Mesodermal cell (in vitro differentiated cells): Measurements from ENCODE around the gene TEAD1.
A peak's percentile ranks its signal among the peaks of the same experiment; 100 is the strongest.

Experiments
- H3K27ac ChIP-seq: 2 replicates; pipeline ENCODE4 v1.7.0; 2013; ENCODE audit warnings: mild to moderate bottlenecking, low read depth, low read length, moderate library complexity; ENCODE audit not compliant: severe bottlenecking
- H3K36me3 ChIP-seq: 2 replicates; pipeline ENCODE4 v1.7.1; 2013; ENCODE audit warnings: mild to moderate bottlenecking, low read length, moderate library complexity; ENCODE audit not compliant: control insufficient read depth, insufficient read depth
- H3K4me1 ChIP-seq: one replicate; pipeline ENCODE4 v1.7.1; 2013; ENCODE audit warnings: mild to moderate bottlenecking, low read length; ENCODE audit not compliant: insufficient read depth, control insufficient read depth, poor library complexity, severe bottlenecking
- H3K4me3 ChIP-seq: 2 replicates; pipeline ENCODE4 v1.7.0; 2013; ENCODE audit warnings: low read length, control low read depth, mild to moderate bottlenecking; ENCODE audit not compliant: insufficient read depth, poor library complexity, severe bottlenecking; ENCODE audit errors: extremely low read depth
- H3K9me3 ChIP-seq: 2 replicates; pipeline ENCODE4 v1.7.1; 2013; ENCODE audit warnings: mild to moderate bottlenecking, low read length, moderate library complexity; ENCODE audit not compliant: control insufficient read depth
- WGBS, 2 experiments: methylation state at CpG; one replicate each; pipeline ENCODE4 v1.1.5; 2013; ENCODE audit warnings: missing lambda C conversion rate in 2 of 2; ENCODE audit not compliant: insufficient coverage in 2 of 2; 5-methylcytosine and 5-hydroxymethylcytosine counted together

TEAD1 gene

DNA sequence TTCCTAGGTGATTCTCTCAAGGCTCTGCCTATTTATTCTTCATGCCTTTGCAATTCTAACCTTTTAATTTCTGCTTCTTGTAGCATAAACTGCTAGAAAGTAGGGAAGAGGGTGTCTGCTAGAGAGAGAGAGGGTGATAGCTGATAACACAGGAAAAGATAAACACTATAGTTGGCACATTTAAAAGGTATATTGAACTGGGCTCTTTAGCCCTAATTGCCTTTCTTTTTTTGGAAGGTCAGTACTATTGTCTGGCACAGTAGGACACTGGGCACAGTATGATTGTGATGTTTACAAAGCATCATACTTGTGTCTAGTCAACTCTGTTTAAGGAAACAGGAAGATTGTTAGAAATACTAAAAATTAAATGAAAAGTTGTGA lies 33.3 kb downstream of the TEAD1 start:
- no peaks in the 10 kb centered on the region for H3K9me3 ChIP-seq
- H3K4me3 ChIP-seq, result no peak overlapping the region
- peaks cover 35% of the 10 kb centered on the region for H3K4me1 ChIP-seq
- peaks cover 60% of the 10 kb centered on the region for H3K36me3 ChIP-seq
- no peak overlapping the region for H3K27ac ChIP-seq

DNA sequence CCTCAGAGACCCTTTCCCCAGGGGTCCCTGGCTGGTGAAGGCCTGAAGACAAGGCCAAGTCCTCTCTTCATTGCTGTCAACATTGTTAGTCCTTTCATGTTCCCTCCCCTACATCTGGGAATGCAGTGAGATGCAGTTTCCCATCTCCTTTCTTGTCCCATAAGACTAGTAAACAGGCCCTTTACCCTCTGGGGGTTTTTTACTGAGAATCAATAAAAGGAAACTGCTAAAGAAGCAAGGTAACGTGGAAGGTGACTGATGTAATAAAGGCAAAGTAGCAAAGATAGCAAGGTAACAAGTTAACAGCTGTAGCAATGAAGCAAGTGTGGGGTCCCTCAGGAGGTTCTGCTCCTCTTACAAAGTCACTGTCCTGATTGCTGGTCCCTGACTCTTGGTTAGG lies 37.3 kb downstream of the TEAD1 start:
- Histone ChIP-seq H3K27ac (no peak overlapping the region), H3K9me3 (no peaks in the 10 kb centered on the region), H3K4me3 (no peak overlapping the region), H3K4me1 (peaks cover 32% of the 10 kb centered on the region), H3K36me3 (peaks cover 53% of the 10 kb centered on the region)
- 86 to 89% methylated on average over 1 of the region's 1 CpG for WGBS, 2 experiments

DNA sequence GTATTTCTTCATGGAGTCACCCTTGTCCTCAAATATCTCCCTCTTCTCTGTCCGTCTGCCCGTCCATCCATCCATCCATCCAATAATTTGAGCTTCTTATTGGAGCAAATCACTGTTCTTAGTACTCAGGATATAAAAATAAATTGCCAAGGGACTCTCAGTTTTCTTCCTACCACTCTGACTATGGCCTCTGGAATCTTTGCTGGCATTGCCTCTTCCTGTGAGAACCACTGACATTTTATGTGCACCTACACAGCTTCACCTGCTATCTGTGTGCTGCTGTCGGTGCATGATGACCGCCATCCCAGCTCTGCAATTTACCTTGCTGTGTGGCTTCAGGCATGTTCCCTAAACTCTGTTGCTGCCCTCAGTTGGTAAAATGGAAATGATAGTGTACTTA lies 37.9 kb downstream of the TEAD1 start:
- 100% methylated on average over 2 to 3 of the region's 4 CpGs for WGBS, 2 experiments
- Histone ChIP-seq H3K36me3 (peaks cover 53% of the 10 kb centered on the region), H3K4me3 (no peak overlapping the region), H3K4me1 (peaks cover 38% of the 10 kb centered on the region), H3K9me3 (no peaks in the 10 kb centered on the region), H3K27ac (no peak overlapping the region)

DNA sequence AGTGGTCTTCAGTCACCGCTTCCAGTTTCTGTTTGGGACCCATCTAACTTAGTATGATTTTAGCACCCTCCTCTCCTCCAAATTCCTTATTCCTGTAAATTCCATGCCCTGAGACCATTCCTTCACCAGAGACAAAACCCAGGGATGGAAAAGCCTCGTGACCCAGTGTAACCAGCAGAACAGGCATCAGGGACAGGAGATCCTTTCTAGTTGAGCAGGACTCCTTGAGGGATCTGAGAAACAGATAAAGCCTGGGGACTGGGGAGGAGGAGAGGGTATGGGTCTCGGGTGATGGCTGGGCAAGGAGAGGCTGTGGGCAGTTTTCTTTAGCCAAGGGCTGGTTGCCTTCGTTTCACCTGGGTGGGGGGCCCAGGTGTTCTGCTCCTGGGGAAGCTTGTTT lies 40.9 kb downstream of the TEAD1 start:
- H3K4me3 ChIP-seq, result no peak overlapping the region
- no peaks in the 10 kb centered on the region for H3K9me3 ChIP-seq
- WGBS, 2 experiments, result 86 to 94% methylated on average over 3 to 4 of the region's 4 CpGs
- peak overlapping the region; percentile 41 for H3K27ac ChIP-seq
- H3K4me1 ChIP-seq, result peaks cover 58% of the 10 kb centered on the region
- peaks cover 32% of the 10 kb centered on the region for H3K36me3 ChIP-seq

DNA sequence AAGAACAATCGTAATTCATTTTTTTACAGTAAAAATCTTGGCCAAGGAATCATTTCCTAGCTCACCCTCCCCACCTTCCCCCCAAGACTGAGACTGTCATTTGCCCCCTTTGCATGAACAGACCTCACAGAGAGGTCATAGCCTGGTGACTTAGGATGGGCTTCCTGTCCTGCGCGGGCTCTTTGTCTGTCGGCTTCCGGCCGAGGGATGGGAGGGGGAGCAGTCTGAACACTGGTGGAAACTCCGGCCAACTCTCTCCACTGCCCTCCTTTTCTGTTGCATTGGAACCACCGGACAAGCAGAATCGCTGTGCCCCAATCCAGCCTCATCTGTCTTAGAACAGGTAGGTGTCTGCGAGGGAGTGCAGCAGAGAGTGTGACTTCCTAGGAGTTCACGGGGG lies 41.7 kb downstream of the TEAD1 start:
- H3K27ac ChIP-seq, result peak overlapping the region; percentile 52
- 81 to 89% methylated on average over 6 to 9 of the region's 11 CpGs for WGBS, 2 experiments
- H3K9me3 ChIP-seq, result no peaks in the 10 kb centered on the region
- peaks cover 64% of the 10 kb centered on the region for H3K4me1 ChIP-seq
- H3K36me3 ChIP-seq, result peaks cover 27% of the 10 kb centered on the region
- no peak overlapping the region for H3K4me3 ChIP-seq

DNA sequence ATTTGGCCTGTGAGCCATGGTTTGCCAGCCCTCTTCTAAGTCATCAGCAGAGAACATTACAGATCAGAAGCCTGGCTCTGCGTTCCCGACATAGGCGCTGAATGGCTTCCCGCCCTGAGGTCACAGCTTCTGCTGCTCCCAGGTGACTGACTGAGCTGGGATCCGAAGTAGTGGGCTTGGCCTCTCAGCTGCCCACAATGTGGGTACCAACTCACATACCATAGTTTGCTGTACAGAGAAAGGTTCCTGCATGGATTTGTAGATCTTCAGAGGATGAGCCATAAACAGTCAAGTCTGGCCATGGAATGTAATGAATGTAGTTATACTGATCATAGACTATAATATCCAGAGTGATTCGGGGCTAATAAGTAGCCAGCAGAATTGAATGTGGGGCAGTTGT lies 42.6 kb downstream of the TEAD1 start:
- Histone ChIP-seq H3K4me1 (peaks cover 72% of the 10 kb centered on the region), H3K4me3 (no peak overlapping the region), H3K27ac (peak overlapping the region; percentile 52), H3K36me3 (peaks cover 32% of the 10 kb centered on the region), H3K9me3 (no peaks in the 10 kb centered on the region)
- WGBS, 2 experiments, result 89 to 90% methylated on average over 6 of the region's 6 CpGs

DNA sequence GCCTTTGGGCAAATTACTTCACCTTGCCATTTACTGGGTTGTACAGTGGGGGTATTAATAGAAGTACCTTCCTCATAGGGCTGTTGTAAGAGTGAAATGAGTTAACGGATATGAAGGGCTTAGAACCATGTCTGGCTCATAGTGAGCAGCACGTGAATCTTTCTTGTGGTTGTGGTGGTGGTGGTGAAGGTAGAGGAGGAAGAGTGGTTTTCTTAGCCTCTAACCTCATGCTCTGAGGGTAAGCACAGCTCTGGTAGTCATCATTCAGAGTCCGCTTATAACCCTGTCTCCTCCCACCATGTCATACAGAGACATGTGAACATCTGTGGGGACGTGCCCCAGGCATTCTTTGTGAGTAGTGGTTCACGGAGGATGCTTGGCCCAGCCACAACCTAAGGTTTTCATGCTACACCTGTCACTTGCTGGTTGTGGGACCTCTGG lies 43.6 kb downstream of the TEAD1 start:
- H3K9me3 ChIP-seq, result no peaks in the 10 kb centered on the region
- H3K4me1 ChIP-seq, result peaks cover 77% of the 10 kb centered on the region
- H3K27ac ChIP-seq, result no peak overlapping the region
- no peak overlapping the region for H3K4me3 ChIP-seq
- WGBS, 2 experiments, result 86 to 91% methylated on average over 4 of the region's 5 CpGs
- peaks cover 38% of the 10 kb centered on the region for H3K36me3 ChIP-seq

DNA sequence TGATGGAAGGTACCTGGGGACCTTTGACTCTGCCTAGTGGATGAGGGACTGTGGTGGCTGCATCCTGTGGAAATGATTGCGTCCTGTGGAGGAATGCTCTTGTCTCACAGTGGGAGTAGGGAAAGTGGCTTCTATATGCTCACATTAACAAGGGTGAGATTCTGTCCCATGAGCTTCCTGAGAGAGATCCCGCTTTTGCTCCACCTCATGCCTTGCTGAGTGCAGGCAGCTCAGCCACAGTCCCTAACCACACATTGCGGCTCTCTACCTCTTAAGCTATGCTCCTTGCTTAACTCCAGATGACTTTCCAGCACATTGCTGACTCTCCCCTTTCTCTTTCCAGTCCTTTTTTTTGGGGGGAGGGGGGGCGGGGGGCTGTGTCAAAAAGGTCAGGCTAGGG lies 45.0 kb downstream of the TEAD1 start:
- H3K36me3 ChIP-seq, result peaks cover 37% of the 10 kb centered on the region
- 42 to 45% methylated on average over 1 of the region's 4 CpGs for WGBS, 2 experiments
- no peak overlapping the region for H3K4me3 ChIP-seq
- H3K27ac ChIP-seq, result peak overlapping the region; percentile 25
- H3K9me3 ChIP-seq, result no peaks in the 10 kb centered on the region
- H3K4me1 ChIP-seq, result peaks cover 87% of the 10 kb centered on the region

DNA sequence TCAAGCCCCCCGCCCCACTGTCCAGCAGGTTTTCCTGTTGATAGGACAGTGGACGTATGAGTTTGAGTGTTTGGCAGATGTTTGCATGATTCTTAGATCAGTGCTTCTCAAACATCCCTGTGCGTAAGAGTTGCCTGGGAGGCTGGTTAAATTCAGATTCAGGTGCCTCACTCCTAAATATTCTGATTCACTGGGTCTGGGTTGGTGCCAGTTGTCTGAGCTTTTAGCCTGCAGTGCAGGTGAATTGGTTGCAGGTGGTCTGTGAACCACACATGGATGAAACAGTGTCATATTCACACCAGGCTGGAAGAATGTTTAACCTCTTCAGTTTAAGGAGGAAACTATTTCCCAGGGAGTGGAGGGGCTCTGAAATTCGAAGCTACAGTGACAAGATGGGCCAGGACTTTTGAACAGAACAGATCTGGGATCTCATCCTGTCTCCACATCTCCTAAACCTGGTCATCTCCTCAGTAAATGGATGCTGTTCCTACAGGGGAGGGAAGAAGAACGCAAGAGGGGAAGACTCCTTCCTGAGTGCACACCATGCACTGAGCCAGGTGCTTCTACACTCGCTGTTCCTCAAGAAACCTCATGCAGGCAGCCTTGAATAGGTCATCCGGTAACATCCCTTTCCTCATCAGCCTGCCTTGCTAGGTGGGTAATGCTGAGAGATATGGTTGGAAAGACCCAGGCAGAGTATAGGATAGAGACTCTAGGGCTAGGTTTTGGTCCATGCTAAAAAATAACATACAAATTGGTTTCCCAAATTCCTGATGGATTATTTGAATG lies 47.8 kb downstream of the TEAD1 start:
- H3K36me3 ChIP-seq, result peaks cover 16% of the 10 kb centered on the region
- H3K9me3 ChIP-seq, result no peaks in the 10 kb centered on the region
- H3K4me3 ChIP-seq, result no peak overlapping the region
- WGBS, 2 experiments, result 69 to 71% methylated on average over 1 to 3 of the region's 7 CpGs
- H3K4me1 ChIP-seq, result peaks cover 86% of the 10 kb centered on the region
- peak overlapping the region; percentile 95 for H3K27ac ChIP-seq

DNA sequence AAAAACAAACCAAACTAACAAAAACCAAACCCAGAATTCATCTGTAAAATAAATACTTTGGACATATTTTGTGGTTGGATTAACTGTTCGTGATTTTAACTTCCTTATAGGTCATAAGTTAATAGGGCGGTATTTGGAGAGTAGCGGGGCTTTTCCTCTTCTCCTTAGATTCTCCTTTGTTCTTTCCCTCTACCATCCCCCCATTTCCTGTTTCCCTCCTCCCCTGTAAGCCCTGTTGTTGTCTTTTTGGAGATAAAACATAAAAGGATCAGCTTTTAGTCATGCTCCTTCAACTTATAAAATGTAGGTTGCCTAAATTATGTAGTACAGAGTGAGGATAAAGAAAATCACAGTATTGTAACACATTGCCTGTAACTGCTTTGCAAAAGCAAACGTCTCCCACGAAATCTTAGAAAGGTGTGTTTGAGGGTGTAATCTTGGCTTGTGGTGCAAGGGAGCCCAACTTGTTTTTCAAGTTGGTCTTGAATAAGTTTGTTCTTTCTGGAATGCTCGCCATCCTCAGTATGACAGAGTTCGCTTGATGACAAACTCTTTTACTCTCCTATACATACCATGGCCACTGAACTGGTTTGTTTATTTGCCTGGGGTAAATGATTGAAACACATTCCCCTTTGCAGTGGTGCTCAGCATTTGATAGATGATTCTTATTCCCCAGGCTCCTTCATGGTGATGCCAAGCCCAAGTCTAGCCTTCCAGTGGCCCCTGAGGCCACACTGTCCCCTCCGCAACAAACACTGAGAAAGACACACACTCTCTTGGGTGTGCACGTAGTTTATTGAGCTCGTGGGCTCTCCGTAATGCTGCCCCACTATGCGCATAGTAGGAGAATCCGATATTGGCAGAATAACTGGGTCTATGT lies 49.4 kb downstream of the TEAD1 start:
- Histone ChIP-seq H3K36me3 (peaks cover 18% of the 10 kb centered on the region), H3K27ac (peak overlapping the region; percentile 95), H3K4me1 (peaks cover 88% of the 10 kb centered on the region), H3K4me3 (no peak overlapping the region), H3K9me3 (no peaks in the 10 kb centered on the region)
- 80 to 87% methylated on average over 6 of the region's 13 CpGs for WGBS, 2 experiments
